GM21447 (cell line): ENCODE results near the gene ZNF124.
"Not testable (repeated sequence)": the region's sequence is repeated elsewhere in the genome, so short reads cannot be mapped to it uniquely, and the experiment has no call there.

Experiments
- ATAC-seq: cut with Tn5 transposase; IDR thresholded peaks from one replicate; pipeline ENCODE4 v1.9.1; 2021; ENCODE audit not compliant: unreplicated experiment

Gene ZNF124

GRCh38 chr1:247171875-247172563, at the start of gene ZNF124:
ZNF124 (minus strand) TSS chr1:247172020; CDS start chr1:247171877, 143 bp downstream.
- ATAC-seq: peak; percentile 96

DNA sequence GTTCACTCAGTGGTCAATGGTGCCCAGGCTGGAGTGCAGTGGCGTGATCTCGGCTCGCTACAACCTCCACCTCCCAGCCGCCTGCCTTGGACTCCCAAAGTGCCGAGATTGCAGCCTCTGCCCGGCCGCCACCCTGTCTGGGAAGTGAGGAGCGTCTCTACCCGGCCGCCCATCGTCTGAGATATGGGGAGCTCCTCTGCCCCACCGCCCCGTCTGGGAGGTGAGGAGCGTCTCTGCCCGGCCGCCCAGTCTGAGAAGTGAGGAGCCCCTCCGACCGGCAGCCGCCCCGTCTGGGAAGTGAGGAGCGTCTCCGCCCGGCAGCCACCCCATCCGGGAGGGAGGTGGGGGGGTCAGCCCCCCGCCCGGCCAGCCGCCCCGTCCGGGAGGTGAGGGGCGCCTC, 48.5 kb upstream of the ZNF124 start:
- not testable (repeated sequence) for ATAC-seq

- ATAC-seq: no peak
These were observed 46.4 kb upstream of the ZNF124 start for GRCh38 chr1:247218121-247218651.

- no peak for ATAC-seq
These were observed 44.4 kb upstream of the ZNF124 start for GRCh38 chr1:247216261-247216660.

GRCh38 chr1:247212627-247213617, 41.1 kb upstream of the ZNF124 start:
- ATAC-seq: no peak

GRCh38 chr1:247212012-247212411, 40.2 kb upstream of the ZNF124 start:
- peak; percentile 55 for ATAC-seq

- ATAC-seq: no peak
These were observed 39.5 kb upstream of the ZNF124 start for GRCh38 chr1:247211339-247211738.

DNA sequence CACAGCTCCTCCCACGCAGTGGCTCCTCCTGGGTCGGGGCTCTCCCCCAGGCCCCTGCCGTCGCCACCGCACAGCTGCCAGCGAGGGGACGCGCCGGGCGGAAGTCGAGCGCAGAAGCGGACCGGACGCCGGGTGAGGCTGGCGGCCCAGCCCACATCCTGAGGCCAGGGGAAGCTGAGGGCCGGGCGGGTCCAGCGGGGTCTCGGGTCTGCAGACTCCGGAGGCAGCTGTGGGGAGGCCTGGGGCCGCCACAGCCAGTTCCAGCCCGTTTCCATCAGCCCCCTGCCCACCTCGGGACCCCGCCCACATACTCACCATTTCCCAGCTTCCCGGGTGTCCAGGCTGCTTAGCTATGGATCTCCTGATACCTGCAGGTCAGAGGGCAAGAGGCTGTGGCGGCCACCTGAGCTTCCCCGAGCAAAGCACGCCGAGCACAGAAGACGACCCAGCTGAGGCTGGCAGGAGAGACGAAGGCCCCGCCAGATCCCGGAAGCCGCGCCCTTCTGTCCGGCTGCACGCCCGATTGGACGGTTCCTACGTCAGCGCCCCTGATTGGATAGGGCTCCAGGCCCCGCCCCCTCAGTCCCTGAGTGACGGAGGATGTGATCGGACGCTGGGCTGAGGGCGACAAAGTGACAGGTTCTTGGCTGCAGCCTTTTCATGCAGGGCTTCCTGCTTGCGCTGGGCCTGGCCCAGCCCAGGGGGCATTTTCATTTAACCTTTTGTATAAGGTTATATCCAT, 38.7 kb upstream of the ZNF124 start:
- ATAC-seq: peak; percentile 86

- ATAC-seq: peak; percentile 4
These were observed 38.2 kb upstream of the ZNF124 start for GRCh38 chr1:247210062-247210375.

DNA sequence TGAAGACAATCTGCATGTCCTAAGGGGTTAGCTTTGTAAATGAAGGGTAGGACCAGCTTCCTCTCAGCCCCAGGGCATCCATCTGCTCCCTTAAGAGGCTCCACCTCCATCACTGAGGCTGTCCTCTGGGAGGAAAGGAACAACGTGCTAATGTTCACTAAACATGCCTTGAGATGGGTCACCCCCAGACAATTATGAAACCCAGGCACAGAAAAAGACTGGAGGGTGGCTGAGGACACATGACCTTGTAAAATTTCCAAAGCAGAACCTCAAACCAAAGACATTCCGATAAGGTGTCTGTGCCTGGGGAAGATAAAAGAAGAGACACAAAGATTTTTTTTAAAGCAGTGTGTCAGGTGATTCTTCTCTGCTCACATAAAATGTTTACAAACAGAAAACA, 37.6 kb upstream of the ZNF124 start:
- no peak for ATAC-seq

DNA sequence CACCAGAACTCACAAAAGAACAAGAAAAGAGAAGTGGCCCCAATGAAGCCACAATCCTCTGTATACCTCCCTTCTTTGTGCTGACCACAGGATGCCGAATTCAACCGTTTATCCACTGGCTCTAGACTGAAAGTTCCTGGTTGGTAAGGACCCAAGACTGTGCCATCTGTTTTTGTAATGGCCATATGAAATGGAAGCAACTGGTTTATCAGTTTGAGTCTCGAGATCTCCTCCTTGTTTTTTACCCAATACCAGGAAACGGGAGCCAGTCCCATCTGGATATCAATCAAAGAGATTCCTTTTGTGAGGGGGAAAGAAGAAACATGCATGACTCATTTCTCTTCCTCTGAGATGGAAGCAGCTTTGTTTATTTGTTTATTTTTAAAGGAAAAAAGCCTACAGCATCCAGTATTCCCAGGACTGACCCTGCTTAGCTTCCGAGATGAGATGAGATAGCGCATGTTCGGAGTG, 32.4 kb upstream of the ZNF124 start:
- ATAC-seq: no peak

- no peak for ATAC-seq
These were observed 27.0 kb upstream of the ZNF124 start for GRCh38 chr1:247198781-247199180.

DNA sequence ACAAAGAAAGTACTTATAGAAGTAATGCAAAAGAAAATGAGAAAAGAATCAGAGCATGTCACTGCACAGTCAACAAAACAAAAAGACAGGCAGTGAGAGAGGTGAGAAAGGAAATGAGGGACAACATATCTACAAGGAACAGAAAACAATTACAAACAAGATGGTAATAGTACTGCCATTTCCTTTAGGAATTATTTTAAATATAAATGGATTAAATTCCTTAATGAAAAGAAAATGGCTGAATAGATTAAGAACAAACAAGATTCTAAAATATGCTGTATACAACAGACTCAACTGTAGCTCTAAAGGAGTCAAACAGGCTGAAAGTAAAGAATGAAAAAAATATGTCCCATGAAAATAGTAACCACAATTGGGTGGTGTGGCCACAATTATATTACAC, 22.1 kb upstream of the ZNF124 start:
- no peak for ATAC-seq

GRCh38 chr1:247189981-247190798, 18.4 kb upstream of the ZNF124 start:
- ATAC-seq: no peak

DNA sequence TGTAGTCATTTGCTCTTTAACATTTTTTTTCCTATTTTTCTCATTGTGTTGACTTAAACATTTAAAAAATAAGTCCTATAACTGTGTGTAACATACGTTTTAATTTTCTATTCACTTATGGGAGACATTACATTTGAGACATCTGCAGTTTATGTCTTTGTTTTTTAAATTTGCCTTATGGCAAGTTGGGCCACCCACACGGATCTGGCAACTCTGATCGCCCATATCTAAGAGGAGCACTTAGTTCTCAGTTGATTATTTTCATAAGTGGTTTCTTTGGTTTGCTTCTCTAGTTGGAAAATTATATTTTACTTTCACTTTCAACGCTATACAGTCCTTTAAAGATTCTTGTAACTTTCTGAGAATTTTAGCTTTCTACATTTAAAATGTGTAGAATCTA, 13.8 kb upstream of the ZNF124 start:
- ATAC-seq: no peak

DNA sequence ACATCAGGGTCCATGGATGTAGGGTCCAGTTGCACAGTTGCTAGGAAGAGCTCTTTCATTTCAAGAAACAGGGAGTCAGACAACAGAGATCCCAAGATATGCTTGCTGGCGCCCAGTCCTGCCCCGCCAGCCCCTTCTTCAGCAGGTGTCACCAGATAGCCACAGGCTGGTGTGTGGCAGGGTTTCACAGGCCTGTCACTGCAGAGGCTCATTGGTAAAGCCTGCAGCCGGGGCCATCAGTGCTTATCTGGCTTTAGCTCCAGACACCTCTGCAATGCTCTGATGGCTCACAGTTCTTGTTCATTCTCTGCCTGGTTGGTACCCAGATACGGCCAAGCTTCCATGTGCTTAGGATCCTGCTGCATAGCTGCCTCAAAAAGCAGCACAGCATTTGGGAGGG, 12.4 kb upstream of the ZNF124 start:
- ATAC-seq: no peak

DNA sequence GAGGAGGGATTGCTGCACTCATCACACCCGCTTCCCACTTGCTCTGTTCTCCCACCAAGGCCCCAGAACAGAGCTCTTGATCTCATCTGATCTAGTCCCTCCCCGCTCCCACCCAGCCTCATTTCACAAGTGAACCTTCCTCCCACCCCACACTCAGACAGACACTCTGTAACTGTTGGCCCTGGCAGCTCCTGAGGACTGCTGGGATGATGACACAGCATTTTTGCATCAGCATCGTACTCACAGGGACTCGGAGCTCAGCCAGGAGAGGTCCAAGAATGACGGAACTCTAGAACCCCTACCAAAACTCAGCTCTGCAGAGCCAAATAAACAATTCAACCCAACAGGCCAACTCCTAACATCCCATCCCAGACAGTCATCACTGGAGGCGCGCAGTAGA, 11.2 kb upstream of the ZNF124 start:
- no peak for ATAC-seq

DNA sequence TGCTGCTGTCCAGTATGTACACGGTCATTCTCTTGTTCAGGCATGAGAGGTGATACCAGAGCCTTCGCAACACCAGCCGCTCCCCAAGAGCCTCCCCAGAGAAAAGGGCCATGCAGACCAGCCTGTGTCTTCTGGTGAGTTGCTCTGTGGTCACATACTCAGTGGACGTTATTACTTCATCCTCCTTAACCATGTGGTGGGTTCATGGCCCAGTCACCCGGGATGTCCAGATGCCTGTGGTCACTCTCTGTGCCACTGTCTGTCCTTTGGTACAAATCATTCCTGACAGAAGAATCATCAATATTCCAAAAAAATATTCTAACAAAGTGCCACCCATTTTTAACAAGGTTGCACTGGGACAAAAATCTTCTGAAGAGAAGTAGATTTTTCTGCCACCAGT, 8.8 kb upstream of the ZNF124 start:
- no peak for ATAC-seq

- no peak for ATAC-seq
These were observed 5.9 kb upstream of the ZNF124 start for GRCh38 chr1:247177755-247178154.

GRCh38 chr1:247175458-247175857, 3.6 kb upstream of the ZNF124 start:
- ATAC-seq: no peak
